ENCODE results near the gene BCKDHA.

DNA sequence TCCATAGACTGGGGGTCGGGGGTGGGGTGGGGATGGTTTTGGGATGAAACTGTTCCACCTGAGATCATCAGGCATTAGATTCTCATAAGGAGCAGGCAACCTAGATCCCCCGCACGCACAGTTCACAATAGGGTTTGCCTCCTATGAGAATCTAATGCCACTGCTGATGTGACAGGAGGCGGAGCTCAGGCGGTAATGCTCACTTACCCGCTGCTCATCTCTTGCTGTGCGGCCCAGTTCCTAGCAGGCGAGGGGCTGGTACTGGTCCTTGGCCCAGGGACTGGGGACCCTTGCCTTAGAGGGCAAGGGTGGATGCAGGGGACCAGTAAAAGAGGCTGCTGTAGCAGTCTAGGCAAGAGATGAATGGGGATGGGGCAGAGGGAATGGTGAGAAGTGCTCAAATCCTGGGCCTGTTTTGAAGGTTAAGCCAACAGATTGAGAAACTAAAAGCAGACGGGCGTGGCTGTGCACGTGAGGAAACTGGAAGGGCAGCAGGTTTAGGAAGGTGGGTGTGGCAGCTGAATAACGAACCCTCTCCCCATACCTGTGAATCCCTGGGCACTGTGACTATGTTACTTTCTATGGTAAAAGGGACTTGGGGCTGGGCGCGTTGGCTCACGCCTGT, 43.8 kb downstream of the BCKDHA start:
- TF ChIP-seq, protein P1, sequence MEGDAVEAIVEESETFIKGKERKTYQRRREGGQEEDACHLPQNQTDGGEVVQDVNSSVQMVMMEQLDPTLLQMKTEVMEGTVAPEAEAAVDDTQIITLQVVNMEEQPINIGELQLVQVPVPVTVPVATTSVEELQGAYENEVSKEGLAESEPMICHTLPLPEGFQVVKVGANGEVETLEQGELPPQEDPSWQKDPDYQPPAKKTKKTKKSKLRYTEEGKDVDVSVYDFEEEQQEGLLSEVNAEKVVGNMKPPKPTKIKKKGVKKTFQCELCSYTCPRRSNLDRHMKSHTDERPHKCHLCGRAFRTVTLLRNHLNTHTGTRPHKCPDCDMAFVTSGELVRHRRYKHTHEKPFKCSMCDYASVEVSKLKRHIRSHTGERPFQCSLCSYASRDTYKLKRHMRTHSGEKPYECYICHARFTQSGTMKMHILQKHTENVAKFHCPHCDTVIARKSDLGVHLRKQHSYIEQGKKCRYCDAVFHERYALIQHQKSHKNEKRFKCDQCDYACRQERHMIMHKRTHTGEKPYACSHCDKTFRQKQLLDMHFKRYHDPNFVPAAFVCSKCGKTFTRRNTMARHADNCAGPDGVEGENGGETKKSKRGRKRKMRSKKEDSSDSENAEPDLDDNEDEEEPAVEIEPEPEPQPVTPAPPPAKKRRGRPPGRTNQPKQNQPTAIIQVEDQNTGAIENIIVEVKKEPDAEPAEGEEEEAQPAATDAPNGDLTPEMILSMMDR (IDR thresholded peaks at IDR 0.05) = no peak
- no peak for TF ChIP-seq POLR2A (IDR thresholded peaks at IDR 0.05)
- no peak for TF ChIP-seq EP300 (IDR thresholded peaks at IDR 0.05)
